ENCODE data around the gene GGT1.
"Not testable (repeated sequence)": the region's sequence is repeated elsewhere in the genome, so short reads cannot be mapped to it uniquely, and the experiment has no call there.

GGT1 gene

GRCh38 chr22:24602847-24603769, at the start of gene GGT1:
Gene GGT1, plus strand, starts transcription at chr22:24603193. Its CDS starts 7,889 bp downstream, at chr22:24611082.
- DNase-seq: not testable (repeated sequence)

DNA sequence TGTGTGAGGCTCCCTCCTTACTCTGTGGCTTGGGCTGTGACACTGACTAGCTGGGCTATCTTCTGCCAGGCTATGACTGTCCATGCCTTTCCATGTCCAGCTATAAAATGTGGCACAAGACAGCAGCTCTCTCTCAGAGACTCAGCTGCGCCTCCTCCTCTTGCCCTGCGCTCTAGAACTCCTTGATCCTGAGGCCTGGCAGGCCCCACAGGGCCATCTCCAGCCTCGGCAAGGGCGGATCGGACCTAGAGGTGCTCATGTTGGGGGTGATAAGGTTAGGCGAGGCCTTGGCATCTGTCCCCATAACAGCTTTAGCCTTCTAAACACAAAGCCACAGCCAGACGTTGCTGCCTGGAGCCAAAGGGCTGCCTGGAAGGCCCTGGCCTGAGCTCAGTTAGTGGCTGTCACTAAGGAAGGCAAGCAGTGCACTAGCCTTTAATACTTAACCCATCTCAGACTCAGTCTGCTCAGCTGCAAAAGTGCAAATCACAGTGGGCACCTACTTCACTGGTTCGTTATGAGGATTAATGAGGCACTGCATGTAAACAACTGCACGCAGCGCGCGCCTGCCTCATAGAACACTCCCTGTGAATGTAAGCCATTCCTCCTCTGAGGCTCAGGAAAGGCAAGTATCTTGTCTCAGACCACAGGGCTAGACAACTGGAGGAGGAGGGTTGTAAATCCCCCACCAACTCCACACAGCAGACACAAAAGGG, 49.2 kb upstream of the GGT1 start:
- DNase-seq: peak in 1 of 14 donors; percentile 35

DNA sequence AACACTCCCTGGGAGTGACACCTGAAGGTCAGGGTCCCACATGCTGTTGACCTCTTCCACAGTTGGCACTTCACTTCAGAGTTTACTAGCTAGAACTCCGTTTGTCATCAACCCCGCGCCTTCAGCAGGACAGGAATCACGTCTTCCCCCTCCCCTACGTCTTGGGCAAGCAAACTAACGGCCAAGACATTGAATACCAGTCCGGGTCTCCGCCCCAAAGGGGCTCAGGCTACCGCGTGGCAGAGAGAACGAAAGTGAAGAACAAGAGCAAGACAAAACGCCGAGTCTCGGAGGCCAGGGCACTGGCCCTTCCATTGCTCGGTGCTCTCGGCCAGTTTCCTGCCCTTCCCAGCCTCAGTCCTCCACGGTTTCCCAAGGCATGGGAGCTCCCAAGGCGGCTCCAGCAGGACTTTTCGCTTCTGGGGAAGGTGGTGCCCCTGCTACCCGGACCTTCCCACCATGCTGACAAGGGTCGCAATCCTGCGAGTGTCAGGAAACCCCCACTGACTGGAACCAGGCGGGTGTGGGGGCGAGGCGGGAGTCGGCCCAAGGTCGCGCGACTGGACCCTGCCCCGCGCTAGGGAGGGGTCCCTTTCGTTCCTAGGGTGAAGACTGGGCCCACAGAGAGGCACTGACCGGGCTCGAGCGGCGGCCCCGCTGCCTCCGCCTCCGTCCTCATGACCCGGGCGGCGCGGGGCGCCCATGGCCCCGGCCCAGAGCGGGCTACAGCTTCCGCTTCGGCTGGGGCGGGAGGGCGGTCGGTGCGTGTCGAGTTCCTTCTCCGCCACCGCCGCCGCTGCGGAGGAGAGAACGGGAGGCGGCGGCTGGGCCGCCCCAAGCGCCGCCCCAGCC, 48.5 kb upstream of the GGT1 start, which contains the start of gene GUCD1:
TSS of gene GUCD1 (minus strand) at position 826 of the 852 bp plus-strand sequence. CDS start at position 679, 147 bp downstream.
- peak in 5 of 14 donors; percentile 28 to 59 (median 48) for DNase-seq

GRCh38 chr22:24555165-24556039, 47.6 kb upstream of the GGT1 start, which contains the start of gene SNRPD3:
Gene SNRPD3, plus strand, starts transcription at chr22:24555999. Its CDS starts 1,676 bp downstream, at chr22:24557675.
- DNase-seq: peak; percentile 85 to 100 (median 99)

GRCh38 chr22:24559471-24559870, 43.5 kb upstream of the GGT1 start:
- DNase-seq: no peak

- DNase-seq: no peak
These were observed 39.7 kb upstream of the GGT1 start for GRCh38 chr22:24563246-24563645.

GRCh38 chr22:24564376-24565058, 38.5 kb upstream of the GGT1 start:
- no peak for DNase-seq

DNA sequence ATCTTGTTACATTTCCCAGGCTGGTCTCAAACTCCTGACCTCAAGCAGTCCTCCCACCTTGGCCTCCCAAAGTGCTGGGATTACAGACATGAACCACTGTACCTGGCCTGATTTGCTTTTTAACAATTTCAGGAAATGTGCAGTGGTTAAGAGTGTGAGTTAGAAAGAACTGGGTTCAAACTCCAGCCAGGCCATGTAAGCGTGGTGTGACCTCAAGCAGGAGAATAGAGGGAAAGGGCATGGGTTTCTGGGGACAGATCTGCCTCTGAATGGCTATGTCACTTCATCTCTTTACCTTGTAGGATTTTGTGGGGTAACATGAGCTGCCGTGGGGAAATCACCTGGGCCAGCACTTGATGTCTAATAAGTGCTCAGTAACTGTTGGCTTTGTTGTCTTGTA, 37.9 kb upstream of the GGT1 start:
- no peak for DNase-seq

DNA sequence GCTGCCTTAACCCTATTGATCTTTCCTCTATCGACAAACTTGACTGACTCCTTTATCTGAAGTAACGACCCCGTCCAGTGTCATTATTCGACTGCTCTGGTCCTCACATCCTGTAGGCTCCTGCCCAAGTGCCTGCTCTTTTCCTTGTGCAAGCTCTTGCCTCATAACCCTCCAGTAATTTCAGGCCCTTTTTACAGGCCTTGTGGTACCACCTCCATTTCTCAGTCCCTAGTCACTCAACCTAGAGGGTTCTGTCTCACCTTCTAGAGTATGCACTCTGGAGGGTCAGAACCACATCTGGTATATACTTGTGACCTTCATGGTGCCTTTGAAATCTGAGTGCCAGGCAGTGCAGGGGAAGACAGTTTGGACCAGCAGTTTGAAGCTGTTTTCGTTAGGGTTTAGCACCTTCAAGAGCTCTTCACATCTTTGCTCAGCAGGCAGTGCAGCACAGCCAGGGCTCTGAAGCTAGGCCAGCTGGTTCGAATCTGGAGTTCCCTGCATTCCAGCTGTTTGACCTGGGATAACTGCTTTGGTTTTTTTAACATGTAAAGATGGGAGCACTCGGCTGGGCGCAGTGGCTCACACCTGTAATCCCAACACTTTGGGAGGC, 36.0 kb upstream of the GGT1 start:
- no peak for DNase-seq

GRCh38 chr22:24567668-24568067, 35.3 kb upstream of the GGT1 start:
- no peak for DNase-seq

GRCh38 chr22:24571266-24571665, 31.7 kb upstream of the GGT1 start:
- no peak for DNase-seq

DNA sequence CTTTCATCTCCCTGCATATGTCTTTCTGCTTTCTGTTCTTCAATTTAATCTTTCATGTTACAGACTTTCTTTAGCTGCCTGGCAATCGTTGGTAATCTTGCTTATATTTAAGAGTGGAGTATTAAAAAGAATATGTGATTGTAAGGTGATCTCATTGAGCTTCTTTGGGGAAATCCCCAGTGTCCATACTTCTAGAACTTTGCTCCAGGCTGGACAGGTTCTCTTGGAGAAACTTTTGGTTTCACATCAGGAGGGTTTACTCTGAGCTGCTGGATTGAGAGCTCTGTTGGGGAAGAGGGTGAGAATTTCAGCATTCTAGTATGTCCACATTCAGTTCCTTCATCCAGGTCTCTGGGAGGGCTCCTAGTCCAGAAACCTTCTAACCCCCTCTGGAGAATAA, 26.2 kb upstream of the GGT1 start:
- DNase-seq: no peak

DNA sequence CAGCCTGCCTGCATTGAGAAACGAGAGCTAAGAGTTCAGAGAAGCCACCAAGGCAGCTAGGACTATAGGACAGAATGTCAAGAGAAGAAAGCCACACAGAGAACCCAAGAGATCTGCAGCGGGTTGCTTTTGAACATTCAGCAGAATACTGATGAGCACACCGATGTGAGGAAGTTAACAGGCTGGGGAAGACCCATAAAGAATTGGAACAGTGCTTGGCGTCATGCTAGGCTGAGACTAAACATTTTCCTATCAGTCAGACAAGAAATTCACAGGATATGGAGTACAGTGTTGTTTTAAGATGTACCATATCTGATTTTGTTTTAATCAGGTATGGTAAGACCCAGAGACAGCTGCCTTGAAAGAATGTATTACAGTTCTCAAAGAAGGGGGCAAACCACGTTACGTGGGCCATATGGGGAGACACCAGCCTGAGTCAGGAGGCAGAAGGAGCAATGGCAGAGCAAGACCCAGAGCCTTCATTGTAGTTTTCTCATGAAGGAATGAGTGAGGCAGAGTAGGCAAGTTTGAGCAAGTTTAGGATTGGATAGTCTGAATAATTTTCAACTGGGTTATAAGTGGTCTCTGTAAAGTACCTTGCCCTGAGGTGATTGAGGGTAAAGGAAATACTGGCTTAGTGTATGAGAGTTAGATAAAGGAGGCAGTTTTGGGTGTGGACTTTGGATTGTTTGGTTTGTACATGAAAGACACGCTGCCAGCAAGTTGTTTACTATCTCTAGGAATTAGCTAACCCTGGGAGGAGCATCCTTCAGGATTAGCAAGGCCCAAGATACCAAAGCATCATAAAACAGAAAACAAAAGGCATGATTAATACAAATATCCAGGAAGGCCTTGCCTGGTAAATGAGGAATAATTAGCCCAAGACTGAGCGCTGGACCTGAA, 24.4 kb upstream of the GGT1 start:
- no peak for DNase-seq

GRCh38 chr22:24579258-24579601, 23.8 kb upstream of the GGT1 start:
- no peak for DNase-seq

- DNase-seq: no peak
These were observed 22.7 kb upstream of the GGT1 start for GRCh38 chr22:24580276-24580675.

- DNase-seq: no peak
These were observed 20.8 kb upstream of the GGT1 start for GRCh38 chr22:24582056-24582814.

DNA sequence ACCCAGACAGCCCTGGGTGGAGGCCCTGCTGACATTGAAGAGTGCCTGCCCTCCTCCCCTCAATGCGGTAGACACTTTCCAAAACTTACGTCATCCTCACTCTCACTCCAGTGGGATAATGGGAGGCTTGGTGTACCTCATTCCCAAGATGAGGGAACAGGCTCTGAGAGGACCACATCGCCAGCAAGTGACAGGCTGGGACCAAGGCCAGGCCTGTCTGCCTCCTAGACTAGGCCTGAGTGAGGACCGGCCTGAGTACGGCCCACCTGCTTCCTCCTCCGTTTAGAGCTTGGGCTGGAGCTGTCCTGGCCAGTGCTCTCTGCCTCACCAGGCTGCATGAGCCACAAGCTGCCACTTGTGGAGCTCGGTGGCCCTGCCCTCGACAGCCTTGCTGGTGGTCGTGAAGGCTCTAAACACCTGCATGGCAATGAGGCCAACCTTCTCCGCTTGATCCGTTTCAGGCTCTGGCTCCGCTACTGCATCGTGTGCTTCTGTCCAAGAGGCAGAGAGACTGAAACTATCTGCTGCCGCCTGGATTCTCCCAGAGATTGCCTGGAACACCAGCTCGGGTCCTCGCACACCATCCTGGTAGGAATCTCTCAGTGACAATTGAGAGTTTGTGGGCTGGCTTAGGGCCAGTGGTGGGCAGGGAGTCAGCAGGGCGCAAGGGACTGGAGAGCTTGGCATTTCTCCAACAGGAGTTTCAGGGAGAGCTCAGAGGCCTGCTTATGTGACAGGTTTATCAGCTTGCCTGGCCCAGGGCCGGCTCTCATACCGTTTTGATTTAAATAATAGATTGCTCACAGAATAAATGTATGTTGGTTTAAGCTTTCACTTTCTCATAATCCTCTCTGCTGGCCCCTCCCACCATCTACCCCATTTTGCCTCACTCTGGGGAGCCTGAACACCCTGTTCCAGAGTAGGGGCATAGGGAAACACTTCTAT, 19.5 kb upstream of the GGT1 start:
- no peak for DNase-seq
